GM20431 (cell line): Measurements from ENCODE around the gene SLC22A1.
"Not testable (repeated sequence)": the region's sequence is repeated elsewhere in the genome, so short reads cannot be mapped to it uniquely, and the experiment has no call there.

ENCODE experiments used
- in situ Hi-C: fragments of 300-500 bp; cut with MseI, MboI; formaldehyde crosslinking; loops from one replicate; pipeline ENCODE4 v1.15.0; 2020; ENCODE audit warnings: low sequenced_read_pairs; ENCODE audit not compliant: unreplicated experiment

SLC22A1 gene

GRCh38 chr6:160092602-160093001, 29.0 kb upstream of the SLC22A1 start:
- in situ Hi-C loops = no loop called here

GRCh38 chr6:160093061-160093460, 28.6 kb upstream of the SLC22A1 start:
- in situ Hi-C loops = no loop called here

- in situ Hi-C loops = no loop called here
Observed at GRCh38 chr6:160093946-160094345, 27.7 kb upstream of the SLC22A1 start.

- in situ Hi-C loops = no loop called here
Observed at GRCh38 chr6:160095146-160095845, 26.3 kb upstream of the SLC22A1 start.

- in situ Hi-C loops = no loop called here
Observed at GRCh38 chr6:160101277-160102205, 20.1 kb upstream of the SLC22A1 start.

- in situ Hi-C loops = no loop called here
Observed at GRCh38 chr6:160102399-160102798, 19.2 kb upstream of the SLC22A1 start.

- in situ Hi-C loops = no loop called here
Observed at GRCh38 chr6:160102956-160103824, 18.4 kb upstream of the SLC22A1 start.

GRCh38 chr6:160103825-160104100, 17.9 kb upstream of the SLC22A1 start:
- in situ Hi-C loops = no loop called here

GRCh38 chr6:160104821-160105517, 16.6 kb upstream of the SLC22A1 start:
- in situ Hi-C loops = no loop called here

GRCh38 chr6:160106010-160106409, 15.6 kb upstream of the SLC22A1 start:
- in situ Hi-C loops = no loop called here

GRCh38 chr6:160106701-160107100, 14.9 kb upstream of the SLC22A1 start:
- in situ Hi-C loops = no loop called here

- in situ Hi-C loops = no loop called here
Observed at GRCh38 chr6:160108077-160108476, 13.5 kb upstream of the SLC22A1 start.

- in situ Hi-C loops = no loop called here
Observed at GRCh38 chr6:160110586-160111123, 11.0 kb upstream of the SLC22A1 start.

- in situ Hi-C loops = no loop called here
Observed at GRCh38 chr6:160111806-160112205, 9.8 kb upstream of the SLC22A1 start.

- in situ Hi-C loops = no loop called here
Observed at GRCh38 chr6:160112628-160113299, 8.9 kb upstream of the SLC22A1 start.

GRCh38 chr6:160114536-160114935, 7.1 kb upstream of the SLC22A1 start:
- in situ Hi-C loops = not testable (repeated sequence)

GRCh38 chr6:160115421-160115820, 6.2 kb upstream of the SLC22A1 start:
- in situ Hi-C loops = no loop called here

GRCh38 chr6:160116411-160116810, 5.2 kb upstream of the SLC22A1 start:
- in situ Hi-C loops = no loop called here

GRCh38 chr6:160117137-160117536, 4.5 kb upstream of the SLC22A1 start:
- in situ Hi-C loops = no loop called here
